T-helper 2 cell treated with Interferon-gamma antibody and Interleukin-4, amounts not matched to agents 5 μg/mL and 100 μg/mL, for 36 hours (primary cell): ENCODE results near the gene RPF1.

Experiments
- DNase-seq: peaks from one replicate; pipeline ENCODE4 v3.0.0; 2021; ENCODE audit warnings: low spot score
- H3K27ac Mint-ChIP-seq: one replicate; pipeline ENCODE4 v1.8.0; 2021; ENCODE audit warnings: mild to moderate bottlenecking, mixed read lengths
- H3K27me3 Mint-ChIP-seq: one replicate; pipeline ENCODE4 v1.8.0; 2021; ENCODE audit warnings: low read depth, mixed read lengths
- H3K36me3 Mint-ChIP-seq: one replicate; pipeline ENCODE4 v1.8.0; 2021; ENCODE audit warnings: low read depth, mixed read lengths
- H3K4me1 Mint-ChIP-seq: one replicate; pipeline ENCODE4 v1.8.0; 2021; ENCODE audit warnings: low read depth, mixed read lengths
- H3K4me3 Mint-ChIP-seq: one replicate; pipeline ENCODE4 v1.8.0; 2022; ENCODE audit warnings: mild to moderate bottlenecking, moderate library complexity, mixed read lengths
- H3K9me3 Mint-ChIP-seq: one replicate; pipeline ENCODE4 v1.8.0; 2021; ENCODE audit warnings: mixed read lengths

Gene RPF1

GRCh38 chr1:84467298-84467697 is 11.8 kb upstream of the RPF1 start:
- Mint-ChIP-seq H3K9me3 (no peaks in the 10 kb centered on the region), H3K36me3 (no peaks in the 10 kb centered on the region), H3K27me3 (peaks cover 62% of the 10 kb centered on the region)

DNA sequence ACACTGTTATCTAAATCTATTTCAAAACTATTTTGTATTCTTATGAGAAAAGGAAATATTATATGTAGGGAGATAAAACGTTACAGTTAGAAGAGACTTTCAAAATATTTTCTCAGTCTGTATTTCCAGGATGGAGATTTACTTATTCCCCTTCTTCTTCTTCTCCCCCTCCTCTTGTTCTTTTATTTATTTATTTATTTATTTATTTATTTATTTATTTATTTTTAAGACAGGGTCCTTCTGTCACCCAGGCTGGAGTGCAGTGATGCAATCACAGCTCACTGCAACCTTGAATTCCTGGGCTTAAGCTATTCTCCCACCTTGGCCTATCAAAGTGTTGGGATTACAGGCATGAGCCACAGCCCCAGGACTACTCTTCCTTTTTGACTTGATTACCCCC is 2.8 kb upstream of the RPF1 start:
- no peak for DNase-seq
- peaks cover 51% of the 10 kb centered on the region for H3K27me3 Mint-ChIP-seq
- H3K9me3 Mint-ChIP-seq = peaks cover 21% of the 10 kb centered on the region
- H3K36me3 Mint-ChIP-seq = peaks cover 20% of the 10 kb centered on the region
- no peak overlapping the region for H3K4me3 Mint-ChIP-seq
- no peak overlapping the region for H3K27ac Mint-ChIP-seq
- peaks cover 13% of the 10 kb centered on the region for H3K4me1 Mint-ChIP-seq

More at GRCh38 chr1:84467298-84467697, 11.8 kb upstream of the RPF1 start:
- no peak overlapping the region for H3K4me3 Mint-ChIP-seq
- no peak for DNase-seq
- H3K4me1 Mint-ChIP-seq = no peaks in the 10 kb centered on the region
- H3K27ac Mint-ChIP-seq = no peak overlapping the region

- peaks cover 47% of the 10 kb centered on the region for H3K36me3 Mint-ChIP-seq
- H3K4me3 Mint-ChIP-seq = peak overlapping the region; percentile 100
- H3K4me1 Mint-ChIP-seq = peaks cover 27% of the 10 kb centered on the region
- DNase-seq = no peak
- H3K27me3 Mint-ChIP-seq = peaks cover 27% of the 10 kb centered on the region
- peaks cover 21% of the 10 kb centered on the region for H3K9me3 Mint-ChIP-seq
- peak overlapping the region; percentile 99 for H3K27ac Mint-ChIP-seq
Observed at GRCh38 chr1:84479998-84480397, 932 bp downstream of the RPF1 start.

GRCh38 chr1:84480650-84481049 is 1.6 kb downstream of the RPF1 start:
- peaks cover 52% of the 10 kb centered on the region for H3K36me3 Mint-ChIP-seq

GRCh38 chr1:84481317-84481716 is 2.3 kb downstream of the RPF1 start:
- H3K9me3 Mint-ChIP-seq = peaks cover 21% of the 10 kb centered on the region
- H3K4me1 Mint-ChIP-seq = peaks cover 30% of the 10 kb centered on the region
- H3K27me3 Mint-ChIP-seq = peaks cover 16% of the 10 kb centered on the region
- H3K4me3 Mint-ChIP-seq = peak overlapping the region; percentile 0
- DNase-seq = no peak
- peaks cover 57% of the 10 kb centered on the region for H3K36me3 Mint-ChIP-seq
- H3K27ac Mint-ChIP-seq = no peak overlapping the region

More at GRCh38 chr1:84480650-84481049, 1.6 kb downstream of the RPF1 start:
- Mint-ChIP-seq H3K27me3 (peaks cover 20% of the 10 kb centered on the region), H3K4me3 (peak overlapping the region; percentile 39), H3K4me1 (peaks cover 27% of the 10 kb centered on the region), H3K27ac (no peak overlapping the region), H3K9me3 (peaks cover 21% of the 10 kb centered on the region)
- DNase-seq = no peak

DNA sequence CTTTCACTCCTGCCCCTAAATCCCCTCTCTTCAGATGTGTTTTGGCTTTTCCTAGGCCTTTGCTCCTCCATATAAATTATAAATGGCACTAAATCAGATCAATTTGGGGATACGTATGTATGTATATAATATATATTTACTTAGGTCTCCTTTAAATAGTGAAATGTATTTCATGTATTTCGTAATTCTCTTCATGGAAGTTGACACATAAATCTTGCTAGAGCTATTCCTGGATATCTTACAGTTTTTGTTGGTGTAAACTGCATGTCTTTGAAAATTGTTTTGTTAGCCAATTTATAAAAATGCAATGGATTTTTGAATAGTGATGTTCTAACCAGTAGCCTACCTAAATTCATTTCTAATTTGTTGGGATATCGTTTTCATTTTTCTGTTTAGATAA is 9.0 kb downstream of the RPF1 start:
- Mint-ChIP-seq H3K9me3 (no peaks in the 10 kb centered on the region), H3K27me3 (no peaks in the 10 kb centered on the region), H3K27ac (no peak overlapping the region), H3K4me1 (peaks cover 7% of the 10 kb centered on the region), H3K4me3 (no peak overlapping the region), H3K36me3 (peaks cover 63% of the 10 kb centered on the region)
- no peak for DNase-seq

- Mint-ChIP-seq H3K27me3 (no peaks in the 10 kb centered on the region), H3K9me3 (no peaks in the 10 kb centered on the region), H3K36me3 (peaks cover 63% of the 10 kb centered on the region), H3K4me3 (no peak overlapping the region), H3K4me1 (peaks cover 7% of the 10 kb centered on the region), H3K27ac (no peak overlapping the region)
- no peak for DNase-seq
Observed at GRCh38 chr1:84489766-84490165, 10.7 kb downstream of the RPF1 start.

DNA sequence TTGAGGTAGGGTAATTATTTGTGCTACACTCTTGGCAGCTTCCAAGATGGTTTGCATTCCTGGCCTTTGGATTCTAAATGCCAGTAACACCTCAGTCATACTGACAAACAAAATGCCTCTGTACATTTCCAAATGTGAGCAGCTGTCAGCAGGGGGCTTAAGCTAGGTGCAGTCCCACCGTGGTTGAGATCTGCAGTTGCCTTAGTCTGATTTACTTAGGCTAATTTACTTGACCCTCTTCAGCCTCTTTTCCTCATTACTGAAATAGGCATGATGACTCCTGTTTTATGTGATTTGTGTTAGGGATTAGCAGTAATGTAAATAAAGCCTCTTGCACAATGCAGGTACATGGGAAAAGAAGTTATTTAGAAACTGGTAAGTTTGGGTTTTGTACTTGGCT is 13.7 kb downstream of the RPF1 start:
- Mint-ChIP-seq H3K27me3 (no peaks in the 10 kb centered on the region), H3K9me3 (no peaks in the 10 kb centered on the region), H3K4me3 (no peak overlapping the region), H3K36me3 (peaks cover 63% of the 10 kb centered on the region), H3K27ac (no peak overlapping the region), H3K4me1 (no peaks in the 10 kb centered on the region)
- no peak for DNase-seq

DNA sequence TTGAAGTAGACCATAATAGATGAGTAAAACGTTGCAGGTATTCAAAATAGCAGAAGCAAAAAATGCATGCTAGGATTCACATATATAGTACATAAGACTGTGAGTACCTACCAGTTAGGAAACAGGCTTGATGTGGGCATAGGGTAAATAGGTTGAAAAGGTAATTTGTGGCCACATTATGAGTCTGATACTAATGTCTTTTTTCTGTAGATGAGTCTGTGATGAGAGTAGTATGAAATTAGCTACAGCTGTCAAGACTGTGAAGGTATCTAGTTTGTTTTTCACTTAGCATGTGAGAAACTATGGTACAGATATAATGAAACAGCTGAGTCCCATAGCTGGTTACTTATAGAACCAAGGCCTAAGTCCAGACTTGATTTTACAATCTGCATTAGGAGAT is 14.7 kb downstream of the RPF1 start:
- Mint-ChIP-seq H3K27ac (no peak overlapping the region), H3K4me1 (peaks cover 2% of the 10 kb centered on the region), H3K27me3 (no peaks in the 10 kb centered on the region), H3K4me3 (no peak overlapping the region), H3K36me3 (peaks cover 69% of the 10 kb centered on the region), H3K9me3 (no peaks in the 10 kb centered on the region)
- DNase-seq = no peak

DNA sequence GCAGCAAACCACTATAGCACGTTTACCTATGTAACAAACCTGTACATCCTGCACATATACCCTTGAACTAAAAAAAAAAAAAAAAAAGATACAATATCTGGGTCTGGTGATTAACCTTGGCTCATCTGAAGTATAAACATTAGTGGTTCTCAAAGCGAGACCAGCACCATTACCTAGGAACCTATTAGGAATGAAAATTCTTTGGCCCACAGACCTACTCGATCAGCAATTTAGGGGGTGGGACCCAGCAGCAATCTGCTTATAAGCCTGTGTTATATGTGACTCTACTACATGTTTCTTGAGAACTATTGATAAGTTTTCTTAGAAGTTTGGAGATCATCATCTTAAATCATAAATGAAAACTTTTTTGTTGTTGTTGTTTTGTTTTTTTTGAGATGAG is 17.4 kb downstream of the RPF1 start:
- Mint-ChIP-seq H3K9me3 (no peaks in the 10 kb centered on the region), H3K27me3 (no peaks in the 10 kb centered on the region), H3K27ac (no peak overlapping the region), H3K4me1 (peaks cover 10% of the 10 kb centered on the region), H3K36me3 (peaks cover 67% of the 10 kb centered on the region), H3K4me3 (no peak overlapping the region)
- DNase-seq = no peak

DNA sequence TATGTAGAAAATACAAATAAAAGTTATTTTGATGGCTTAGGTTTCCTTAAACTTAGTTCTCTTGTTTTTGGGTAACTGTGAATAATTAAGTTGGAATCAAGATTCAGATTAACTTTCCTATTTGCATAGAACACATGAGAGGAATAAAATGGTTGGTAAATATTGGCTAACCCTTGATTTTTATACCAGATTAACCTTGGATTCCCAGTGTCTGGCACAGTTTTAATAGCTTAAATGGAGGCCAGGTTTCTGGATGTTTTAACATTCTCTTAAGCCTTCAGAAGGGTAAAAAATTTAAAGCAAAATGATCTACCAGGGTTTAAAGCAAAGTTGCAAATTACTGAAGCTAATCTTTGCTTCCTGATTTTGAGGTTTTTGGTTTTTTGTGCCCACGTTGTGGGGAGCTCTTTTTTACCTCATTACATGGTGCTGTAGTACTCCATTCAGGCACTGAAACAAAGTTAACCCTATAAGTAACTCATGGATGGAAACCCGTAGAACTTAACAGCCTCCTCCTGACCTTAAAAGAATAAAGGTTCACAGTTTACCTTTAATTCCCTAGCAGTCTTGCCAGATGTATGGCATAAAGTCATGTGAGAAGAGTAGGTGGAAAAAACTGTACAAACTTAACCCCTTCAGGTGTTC is 18.7 kb downstream of the RPF1 start:
- H3K4me3 Mint-ChIP-seq = no peak overlapping the region
- no peaks in the 10 kb centered on the region for H3K9me3 Mint-ChIP-seq
- peaks cover 10% of the 10 kb centered on the region for H3K4me1 Mint-ChIP-seq
- no peak overlapping the region for H3K27ac Mint-ChIP-seq
- H3K36me3 Mint-ChIP-seq = peaks cover 59% of the 10 kb centered on the region
- DNase-seq = no peak
- H3K27me3 Mint-ChIP-seq = no peaks in the 10 kb centered on the region

- peaks cover 35% of the 10 kb centered on the region for H3K36me3 Mint-ChIP-seq
- DNase-seq = no peak
- peak overlapping the region; percentile 15 for H3K4me3 Mint-ChIP-seq
- no peak overlapping the region for H3K27ac Mint-ChIP-seq
- H3K27me3 Mint-ChIP-seq = no peaks in the 10 kb centered on the region
- H3K9me3 Mint-ChIP-seq = no peaks in the 10 kb centered on the region
- peaks cover 37% of the 10 kb centered on the region for H3K4me1 Mint-ChIP-seq
Observed at GRCh38 chr1:84502927-84503326, 23.9 kb downstream of the RPF1 start.

- H3K27me3 Mint-ChIP-seq = no peaks in the 10 kb centered on the region
- no peak for DNase-seq
- peaks cover 35% of the 10 kb centered on the region for H3K36me3 Mint-ChIP-seq
- peaks cover 35% of the 10 kb centered on the region for H3K4me1 Mint-ChIP-seq
- H3K27ac Mint-ChIP-seq = peak overlapping the region; percentile 94
- peaks cover 12% of the 10 kb centered on the region for H3K9me3 Mint-ChIP-seq
- peak overlapping the region; percentile 92 for H3K4me3 Mint-ChIP-seq
Observed at GRCh38 chr1:84504580-84505492, 25.8 kb downstream of the RPF1 start.

DNA sequence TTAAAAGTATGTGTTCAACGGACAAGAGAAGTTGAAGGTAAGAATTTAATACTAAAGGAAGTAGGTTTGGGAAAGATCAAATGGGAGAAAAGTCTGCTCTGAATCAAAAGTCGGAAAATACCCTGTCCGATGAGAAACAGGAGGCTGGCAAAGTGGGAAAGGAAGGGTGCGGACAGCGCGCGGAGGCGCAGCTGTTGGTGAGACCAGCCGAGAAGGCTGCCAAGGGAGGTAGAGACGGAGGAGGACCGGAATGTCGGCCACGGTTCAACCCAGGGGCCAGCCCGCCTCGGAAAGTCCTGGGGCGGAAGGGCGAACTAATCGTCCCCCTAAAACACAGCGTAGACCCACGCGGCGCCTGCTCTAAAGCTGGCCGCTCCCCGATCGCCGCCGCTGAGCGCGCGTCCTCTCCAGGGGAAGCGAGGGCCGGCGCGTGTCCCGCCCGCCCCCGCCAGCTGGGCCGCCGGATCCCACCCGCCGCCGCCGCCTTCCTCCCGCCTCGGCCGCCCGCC is 26.5 kb downstream of the RPF1 start:
- H3K27ac Mint-ChIP-seq = peak overlapping the region; percentile 98
- H3K9me3 Mint-ChIP-seq = peaks cover 12% of the 10 kb centered on the region
- H3K36me3 Mint-ChIP-seq = peaks cover 31% of the 10 kb centered on the region
- H3K27me3 Mint-ChIP-seq = no peaks in the 10 kb centered on the region
- H3K4me1 Mint-ChIP-seq = peaks cover 32% of the 10 kb centered on the region
- no peak for DNase-seq
- peak overlapping the region; percentile 93 for H3K4me3 Mint-ChIP-seq
